ENCODE results near the gene APRT.
"Not testable (repeated sequence)": the region's sequence is repeated elsewhere in the genome, so short reads cannot be mapped to it uniquely, and the experiment has no call there.

APRT gene

GRCh38 chr16:88774544-88775393 is 37.0 kb downstream of the APRT start:
- TF ChIP-seq EZH2 (IDR thresholded peaks at IDR 0.05; ENCODE audit: borderline replicate concordance, low read depth, low read length, severe bottlenecking) = no peak
- TF ChIP-seq CTCF (IDR thresholded peaks at IDR 0.05; ENCODE audit: borderline replicate concordance, extremely low read depth, low read length, poor library complexity, severe bottlenecking) = no peak
- Histone ChIP-seq H4K20me1 (ENCODE audit: insufficient read depth, low read length) (peaks cover 90% of the 10 kb centered on the region), H2AFZ (ENCODE audit: low read depth, low read length) (no peak overlapping the region), H3K4me1 (ENCODE audit: insufficient read depth, low read length) (no peaks in the 10 kb centered on the region), H3K27me3 (ENCODE audit: insufficient read depth, low read length, poor library complexity) (no peaks in the 10 kb centered on the region), H3K27ac (ENCODE audit: low read length) (no peak overlapping the region), H3K79me2 (ENCODE audit: insufficient read depth, low read length) (peaks cover 95% of the 10 kb centered on the region), H3K4me3 (ENCODE audit: low read depth in 1 of 2, low read length in 2 of 2) (no peak overlapping the region), H3K36me3 (ENCODE audit: insufficient read depth, low read length) (peaks cover 28% of the 10 kb centered on the region), H3K4me2 (ENCODE audit: insufficient read depth, low read length) (no peak overlapping the region), H3K9me3 (ENCODE audit: insufficient read depth, low read length, severe bottlenecking) (no peaks in the 10 kb centered on the region), H3K9ac (ENCODE audit: low read depth, low read length) (no peak overlapping the region)
- DNase-seq = no peak
- ATAC-seq (ENCODE audit: insufficient read depth, low read depth) = no peak

GRCh38 chr16:88773812-88774291 is 37.9 kb downstream of the APRT start:
- ATAC-seq (ENCODE audit: insufficient read depth, low read depth) (no peak), DNase-seq (no peak)
- peaks cover 88% of the 10 kb centered on the region for H4K20me1 ChIP-seq (ENCODE audit: insufficient read depth, low read length)
- no peak overlapping the region for H3K4me3 ChIP-seq (ENCODE audit: low read depth in 1 of 2, low read length in 2 of 2)
- TF ChIP-seq CTCF (IDR thresholded peaks at IDR 0.05; ENCODE audit: borderline replicate concordance, extremely low read depth, low read length, poor library complexity, severe bottlenecking) (no peak), EZH2 (IDR thresholded peaks at IDR 0.05; ENCODE audit: borderline replicate concordance, low read depth, low read length, severe bottlenecking) (no peak)
- H3K4me1 ChIP-seq (ENCODE audit: insufficient read depth, low read length) = no peaks in the 10 kb centered on the region
- peaks cover 95% of the 10 kb centered on the region for H3K79me2 ChIP-seq (ENCODE audit: insufficient read depth, low read length)
- H3K9ac ChIP-seq (ENCODE audit: low read depth, low read length) = no peak overlapping the region
- peaks cover 24% of the 10 kb centered on the region for H3K36me3 ChIP-seq (ENCODE audit: insufficient read depth, low read length)
- H3K9me3 ChIP-seq (ENCODE audit: insufficient read depth, low read length, severe bottlenecking) = no peaks in the 10 kb centered on the region
- no peaks in the 10 kb centered on the region for H3K27me3 ChIP-seq (ENCODE audit: insufficient read depth, low read length, poor library complexity)
- H3K4me2 ChIP-seq (ENCODE audit: insufficient read depth, low read length) = no peak overlapping the region
- H2AFZ ChIP-seq (ENCODE audit: low read depth, low read length) = no peak overlapping the region
- H3K27ac ChIP-seq (ENCODE audit: low read length) = no peak overlapping the region

- H3K9ac ChIP-seq (ENCODE audit: low read depth, low read length) = no peak overlapping the region
- DNase-seq (no peak), ATAC-seq (ENCODE audit: insufficient read depth, low read depth) (no peak)
- H3K9me3 ChIP-seq (ENCODE audit: insufficient read depth, low read length, severe bottlenecking) = no peaks in the 10 kb centered on the region
- H3K4me2 ChIP-seq (ENCODE audit: insufficient read depth, low read length) = no peak overlapping the region
- peaks cover 88% of the 10 kb centered on the region for H4K20me1 ChIP-seq (ENCODE audit: insufficient read depth, low read length)
- H3K4me3 ChIP-seq (ENCODE audit: low read depth in 1 of 2, low read length in 2 of 2) = no peak overlapping the region
- peaks cover 24% of the 10 kb centered on the region for H3K36me3 ChIP-seq (ENCODE audit: insufficient read depth, low read length)
- no peak overlapping the region for H3K27ac ChIP-seq (ENCODE audit: low read length)
- no peak overlapping the region for H2AFZ ChIP-seq (ENCODE audit: low read depth, low read length)
- TF ChIP-seq EZH2 (IDR thresholded peaks at IDR 0.05; ENCODE audit: borderline replicate concordance, low read depth, low read length, severe bottlenecking) = no peak
- TF ChIP-seq CTCF (IDR thresholded peaks at IDR 0.05; ENCODE audit: borderline replicate concordance, extremely low read depth, low read length, poor library complexity, severe bottlenecking) = no peak
- H3K79me2 ChIP-seq (ENCODE audit: insufficient read depth, low read length) = peaks cover 95% of the 10 kb centered on the region
- no peaks in the 10 kb centered on the region for H3K27me3 ChIP-seq (ENCODE audit: insufficient read depth, low read length, poor library complexity)
- H3K4me1 ChIP-seq (ENCODE audit: insufficient read depth, low read length) = no peaks in the 10 kb centered on the region
Measured at GRCh38 chr16:88772871-88773811, 38.6 kb downstream of the APRT start.

GRCh38 chr16:88771781-88772180 is 39.9 kb downstream of the APRT start:
- H3K27me3 ChIP-seq (ENCODE audit: insufficient read depth, low read length, poor library complexity); H3K4me2 ChIP-seq (ENCODE audit: insufficient read depth, low read length); ATAC-seq (ENCODE audit: insufficient read depth, low read depth); H2AFZ ChIP-seq (ENCODE audit: low read depth, low read length); H3K27ac ChIP-seq (ENCODE audit: low read length); H3K9ac ChIP-seq (ENCODE audit: low read depth, low read length); H3K4me1 ChIP-seq (ENCODE audit: insufficient read depth, low read length); DNase-seq; H3K9me3 ChIP-seq (ENCODE audit: insufficient read depth, low read length, severe bottlenecking); H3K4me3 ChIP-seq (ENCODE audit: low read depth in 1 of 2, low read length in 2 of 2): not testable (repeated sequence)
- peaks cover 90% of the 10 kb centered on the region for H4K20me1 ChIP-seq (ENCODE audit: insufficient read depth, low read length)
- H3K79me2 ChIP-seq (ENCODE audit: insufficient read depth, low read length) = peaks cover 95% of the 10 kb centered on the region
- peaks cover 20% of the 10 kb centered on the region for H3K36me3 ChIP-seq (ENCODE audit: insufficient read depth, low read length)
